ENCODE measurements around the gene DGKA.
"Not testable (repeated sequence)": the region's sequence is repeated elsewhere in the genome, so short reads cannot be mapped to it uniquely, and the experiment has no call there.

Gene DGKA

DNA sequence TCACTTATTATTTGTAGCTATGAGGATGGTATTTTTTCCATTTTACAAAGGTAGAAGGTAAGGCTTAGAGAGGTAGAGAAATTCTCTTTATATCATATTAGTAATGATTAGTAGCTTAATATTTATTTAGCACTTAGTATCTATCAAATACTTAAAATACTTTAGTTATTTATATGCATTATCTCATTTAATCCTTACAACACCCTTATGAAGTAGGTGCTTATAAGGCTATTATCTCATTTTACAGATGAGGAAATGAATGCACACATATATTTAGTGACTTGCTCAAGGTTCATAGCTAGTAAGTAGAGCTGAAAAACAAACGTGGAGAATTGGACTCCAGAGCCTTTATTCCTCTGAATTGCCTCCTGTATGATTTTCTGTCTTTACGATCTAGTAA lies 53.9 kb downstream of the DGKA start:
- no peak overlapping the region for H3K4me3 ChIP-seq (ENCODE audit: low read depth, low read length)
- DNase-seq (ENCODE audit: low read depth) = no peak
- no peak for TF ChIP-seq CTCF (conservative IDR thresholded peaks at IDR 0.05; ENCODE audit: low read depth, low read length)

DNA sequence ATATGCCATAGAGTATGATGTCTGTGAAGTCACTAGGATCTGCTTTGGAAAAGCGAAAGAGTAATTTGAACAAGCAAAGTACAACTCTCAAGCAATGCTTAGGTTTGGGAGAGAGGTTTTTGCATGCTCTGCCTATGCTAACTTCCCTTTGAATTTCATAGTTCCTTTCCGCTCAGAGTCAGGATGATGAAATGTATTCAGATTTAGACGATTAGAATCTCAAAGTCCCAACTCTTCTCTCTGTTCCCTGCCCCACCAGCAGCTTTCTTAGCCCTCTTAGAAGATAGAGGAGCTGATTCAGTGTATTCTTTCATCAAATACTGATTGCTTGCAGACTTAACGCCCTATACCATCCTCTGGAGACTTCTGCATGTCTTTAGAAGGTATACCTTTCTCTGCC lies 54.4 kb downstream of the DGKA start:
- no peak overlapping the region for H3K4me3 ChIP-seq (ENCODE audit: low read depth, low read length)
- DNase-seq (ENCODE audit: low read depth) = no peak
- no peak for TF ChIP-seq CTCF (conservative IDR thresholded peaks at IDR 0.05; ENCODE audit: low read depth, low read length)

- H3K4me3 ChIP-seq (ENCODE audit: low read depth, low read length); DNase-seq (ENCODE audit: low read depth): not testable (repeated sequence)
These were observed 55.0 kb downstream of the DGKA start for GRCh38 chr12:55985976-55986375.

DNA sequence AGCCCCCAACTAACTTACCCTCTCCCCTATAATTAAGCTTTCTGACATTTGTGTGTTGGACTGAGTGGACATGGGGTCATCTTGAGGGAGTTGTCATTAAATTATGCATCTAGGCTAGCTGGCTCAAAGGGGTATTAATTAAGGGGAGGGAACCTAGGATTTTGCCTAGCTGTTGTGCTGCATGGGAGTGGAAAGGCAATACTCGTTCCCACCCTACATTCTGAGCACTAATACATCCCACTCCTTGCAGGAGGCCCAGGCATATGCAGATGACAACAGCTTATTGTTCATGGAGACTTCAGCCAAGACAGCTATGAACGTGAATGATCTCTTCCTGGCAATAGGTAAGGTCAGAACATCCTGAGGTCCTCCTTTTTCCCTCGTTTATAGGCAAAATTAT lies 60.1 kb downstream of the DGKA start:
- DNase-seq (ENCODE audit: low read depth) = no peak
- no peak for TF ChIP-seq CTCF (conservative IDR thresholded peaks at IDR 0.05; ENCODE audit: low read depth, low read length)
- no peak overlapping the region for H3K4me3 ChIP-seq (ENCODE audit: low read depth, low read length)

DNA sequence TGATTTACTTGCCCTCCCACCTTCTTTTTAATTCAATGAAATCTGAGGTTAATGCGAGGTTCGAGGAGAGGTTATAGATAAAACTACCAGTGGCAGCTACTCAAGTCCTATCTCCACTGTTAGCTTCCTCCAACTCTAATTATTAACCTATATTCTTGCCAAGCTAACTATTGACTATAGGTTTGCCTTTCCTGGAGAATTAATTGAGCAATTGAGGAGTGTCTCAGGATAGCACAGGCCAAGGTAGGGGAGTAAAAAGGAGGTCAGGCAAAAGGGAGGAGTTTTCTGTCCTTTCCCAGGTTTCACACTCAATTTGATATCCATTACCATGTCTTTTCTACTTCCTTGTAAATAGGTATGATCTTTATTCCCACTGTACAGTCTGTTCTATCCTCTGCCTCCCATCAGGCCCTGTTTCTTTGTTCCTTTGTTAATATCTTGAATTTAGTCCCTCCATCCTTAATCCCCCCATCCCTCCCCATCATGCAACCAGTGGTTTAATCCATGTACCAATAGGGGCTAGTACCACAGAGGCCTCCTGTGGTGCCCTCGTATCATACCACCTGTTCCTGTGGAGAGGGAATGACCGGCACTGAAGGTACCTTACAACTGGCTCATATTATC lies 62.4 kb downstream of the DGKA start:
- TF ChIP-seq CTCF (conservative IDR thresholded peaks at IDR 0.05; ENCODE audit: low read depth, low read length) = no peak
- no peak overlapping the region for H3K4me3 ChIP-seq (ENCODE audit: low read depth, low read length)
- no peak for DNase-seq (ENCODE audit: low read depth)

- no peak overlapping the region for H3K4me3 ChIP-seq (ENCODE audit: low read depth, low read length)
- DNase-seq (ENCODE audit: low read depth) = no peak
- TF ChIP-seq CTCF (conservative IDR thresholded peaks at IDR 0.05; ENCODE audit: low read depth, low read length) = no peak
These were observed 64.4 kb downstream of the DGKA start for GRCh38 chr12:55995366-55995765.

GRCh38 chr12:55996201-55996714 lies 65.3 kb downstream of the DGKA start:
- H3K4me3 ChIP-seq (ENCODE audit: low read depth, low read length) = peak overlapping the region; percentile 72
- peak; percentile 85 for TF ChIP-seq CTCF (conservative IDR thresholded peaks at IDR 0.05; ENCODE audit: low read depth, low read length)
- peak; percentile 82 for DNase-seq (ENCODE audit: low read depth)

Data from choroid plexus epithelial cell (primary cell).